HG03175 (cell line): ENCODE data around the gene SLC39A6.
"Not testable (repeated sequence)": the region's sequence is repeated elsewhere in the genome, so short reads cannot be mapped to it uniquely, and the experiment has no call there.

Experiments
- ATAC-seq: cut with Tn5 transposase; IDR thresholded peaks from one replicate; pipeline ENCODE4 v1.9.1; 2021; ENCODE audit warnings: mild to moderate bottlenecking, moderate library complexity; ENCODE audit not compliant: unreplicated experiment

Gene SLC39A6

GRCh38 chr18:36129300-36130038, at the start of gene SLC39A6, which contains the start of gene ELP2:
SLC39A6 (minus strand) TSS chr18:36129340; CDS start chr18:36127007, 2,333 bp downstream.
ELP2 (plus strand) TSS chr18:36129899; CDS start chr18:36129934, 35 bp downstream.
- ATAC-seq: peak; percentile 94

- no peak for ATAC-seq
Measured at GRCh38 chr18:36177913-36178312, 48.8 kb upstream of the SLC39A6 start.

- no peak for ATAC-seq
Measured at GRCh38 chr18:36176711-36177110, 47.6 kb upstream of the SLC39A6 start.

- ATAC-seq: no peak
Measured at GRCh38 chr18:36176177-36176584, 47.0 kb upstream of the SLC39A6 start.

- ATAC-seq: no peak
Measured at GRCh38 chr18:36175481-36175880, 46.3 kb upstream of the SLC39A6 start.

GRCh38 chr18:36169938-36170337, 40.8 kb upstream of the SLC39A6 start:
- no peak for ATAC-seq

- ATAC-seq: not testable (repeated sequence)
Measured at GRCh38 chr18:36168296-36168695, 39.2 kb upstream of the SLC39A6 start.

GRCh38 chr18:36167692-36168218, 38.6 kb upstream of the SLC39A6 start:
- ATAC-seq: no peak

- no peak for ATAC-seq
Measured at GRCh38 chr18:36162981-36163380, 33.8 kb upstream of the SLC39A6 start.

- ATAC-seq: no peak
Measured at GRCh38 chr18:36160959-36161371, 31.8 kb upstream of the SLC39A6 start.

- ATAC-seq: no peak
Measured at GRCh38 chr18:36158266-36158867, 29.2 kb upstream of the SLC39A6 start.

- no peak for ATAC-seq
Measured at GRCh38 chr18:36157441-36157840, 28.3 kb upstream of the SLC39A6 start.

GRCh38 chr18:36155851-36156757, 27.0 kb upstream of the SLC39A6 start:
- no peak for ATAC-seq

- ATAC-seq: no peak
Measured at GRCh38 chr18:36153771-36154170, 24.6 kb upstream of the SLC39A6 start.

GRCh38 chr18:36153203-36153602, 24.1 kb upstream of the SLC39A6 start:
- ATAC-seq: no peak

- ATAC-seq: no peak
Measured at GRCh38 chr18:36152781-36153180, 23.6 kb upstream of the SLC39A6 start.

- peak; percentile 96 for ATAC-seq
Measured at GRCh38 chr18:36149514-36150289, 20.6 kb upstream of the SLC39A6 start.

GRCh38 chr18:36143391-36143790, 14.3 kb upstream of the SLC39A6 start:
- no peak for ATAC-seq

- no peak for ATAC-seq
Measured at GRCh38 chr18:36142751-36143150, 13.6 kb upstream of the SLC39A6 start.

- no peak for ATAC-seq
Measured at GRCh38 chr18:36141576-36141975, 12.4 kb upstream of the SLC39A6 start.
